Measurements from ENCODE around the gene ANKRD28.
"Not testable (repeated sequence)": the region's sequence is repeated elsewhere in the genome, so short reads cannot be mapped to it uniquely, and the experiment has no call there.

The ANKRD28 gene

GRCh38 chr3:15801298-15801697, 3.5 kb upstream of the ANKRD28 start:
- no peak for DNase-seq (ENCODE audit: low read depth)

DNA sequence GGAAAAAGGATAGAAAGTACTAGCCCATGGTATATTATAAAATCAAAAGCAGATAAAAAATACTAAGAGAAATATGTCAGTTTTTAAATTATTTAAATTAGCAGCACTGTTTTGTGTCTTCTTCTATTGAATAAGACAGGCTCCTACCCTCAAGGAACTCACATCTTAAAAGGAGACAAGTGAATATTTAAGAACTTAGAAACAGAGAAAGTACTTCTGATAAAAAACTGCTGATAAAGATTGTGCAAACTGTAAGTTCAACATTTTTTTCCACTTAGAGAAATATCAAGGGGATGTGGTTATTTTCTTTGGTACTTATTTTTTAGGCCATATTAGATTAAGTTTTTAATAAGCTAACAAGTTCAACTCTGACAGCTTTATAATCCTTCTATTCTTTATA, 3.0 kb upstream of the ANKRD28 start:
- DNase-seq (ENCODE audit: low read depth), result no peak

- DNase-seq (ENCODE audit: low read depth), result no peak
Observed at GRCh38 chr3:15800327-15800726, 2.5 kb upstream of the ANKRD28 start.

DNA sequence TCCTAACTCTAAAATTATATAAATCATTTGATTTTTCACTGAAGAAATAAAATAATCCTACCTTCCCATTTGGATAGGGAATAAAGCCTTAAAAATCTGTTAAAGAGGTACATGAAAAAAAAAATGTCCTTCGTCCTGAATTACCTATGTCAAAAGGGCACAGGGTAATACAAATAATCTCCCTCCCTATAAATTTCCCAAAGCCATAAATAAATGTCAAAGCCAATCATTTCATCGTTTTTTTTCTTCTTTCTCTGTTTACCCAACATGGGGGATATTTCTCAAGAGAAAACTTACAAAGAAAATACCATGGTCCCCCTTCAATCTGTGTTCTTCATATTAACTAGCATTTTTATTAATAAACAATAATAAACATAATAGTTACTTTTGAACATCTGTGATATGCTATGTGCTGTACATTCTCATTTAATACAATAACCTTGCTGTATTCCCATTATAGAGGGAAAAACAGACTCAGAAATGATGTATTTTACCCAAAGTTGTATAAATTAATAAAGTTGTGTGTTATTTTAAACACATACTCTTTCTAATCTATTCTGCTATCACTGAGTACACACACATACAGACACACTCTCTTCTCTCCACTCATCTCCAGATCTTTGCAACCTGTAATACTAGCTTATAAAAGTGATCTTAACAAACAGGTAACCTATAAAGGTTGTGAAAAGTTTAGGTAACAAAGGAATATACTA, 910 bp upstream of the ANKRD28 start:
- no peak for DNase-seq (ENCODE audit: low read depth)

DNA sequence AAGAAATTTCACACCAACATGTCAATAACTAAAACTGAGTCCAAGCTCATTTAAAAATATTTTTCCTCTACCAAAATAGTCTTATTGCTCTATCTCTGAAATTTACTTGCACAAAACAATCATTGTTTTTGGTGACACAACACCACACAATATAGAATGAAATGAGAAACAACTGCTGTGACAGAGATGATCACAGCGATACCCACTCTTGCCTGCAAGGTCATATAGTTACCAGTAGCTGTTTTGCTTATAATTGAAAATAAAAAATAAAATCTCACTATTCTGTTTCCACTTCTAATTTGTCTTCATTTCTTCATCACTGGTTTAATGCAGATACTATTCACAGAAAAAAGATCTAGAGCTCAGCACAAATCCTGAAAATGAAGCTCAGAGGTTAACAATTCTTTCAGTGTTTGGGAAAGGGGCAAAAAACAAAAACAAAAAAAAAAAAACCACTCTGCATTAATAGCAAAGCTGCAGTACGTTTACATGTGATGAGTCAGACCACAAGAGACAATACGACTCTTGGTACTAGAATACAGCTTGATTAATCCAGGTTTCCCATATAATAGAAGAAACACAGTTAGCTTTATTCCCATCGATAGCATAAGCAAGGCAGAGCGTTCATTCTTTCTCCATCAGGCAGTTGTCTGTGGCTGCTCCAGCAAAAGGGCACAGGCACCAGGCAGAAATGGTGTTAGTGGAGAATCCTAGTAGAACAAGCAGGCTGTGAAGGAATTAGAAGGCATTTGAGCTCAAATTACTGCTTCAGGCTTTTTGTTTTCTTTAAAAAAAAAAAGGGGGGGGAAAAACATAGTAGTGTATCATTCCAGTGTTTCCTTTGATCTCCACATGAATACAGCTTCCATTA, 773 bp downstream of the ANKRD28 start:
- DNase-seq (ENCODE audit: low read depth), result no peak

DNA sequence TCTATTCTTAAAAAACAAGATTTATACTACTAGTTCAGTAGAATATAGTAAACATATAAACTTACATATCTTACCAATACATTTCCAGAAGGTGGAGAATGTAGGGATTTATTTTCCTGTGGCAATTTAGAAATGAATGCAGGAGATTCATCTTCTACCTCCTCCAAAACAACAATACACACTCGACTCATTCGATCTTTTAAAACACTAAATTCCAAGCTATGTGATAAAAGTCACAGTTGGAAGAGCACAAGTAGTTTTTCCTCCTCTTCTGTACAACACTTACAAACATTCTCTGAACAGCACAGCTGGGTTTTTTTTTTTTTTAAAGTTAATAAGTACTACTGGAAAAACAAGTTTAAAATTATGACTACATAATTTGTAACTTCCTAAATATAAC, 1.4 kb downstream of the ANKRD28 start:
- DNase-seq (ENCODE audit: low read depth), result no peak

GRCh38 chr3:15795651-15796308, 2.0 kb downstream of the ANKRD28 start:
- no peak for DNase-seq (ENCODE audit: low read depth)

GRCh38 chr3:15794842-15795650, 2.7 kb downstream of the ANKRD28 start:
- DNase-seq (ENCODE audit: low read depth), result no peak

GRCh38 chr3:15794303-15794771, 3.4 kb downstream of the ANKRD28 start:
- DNase-seq (ENCODE audit: low read depth), result no peak

GRCh38 chr3:15791525-15791924, 6.3 kb downstream of the ANKRD28 start:
- DNase-seq (ENCODE audit: low read depth), result no peak

DNA sequence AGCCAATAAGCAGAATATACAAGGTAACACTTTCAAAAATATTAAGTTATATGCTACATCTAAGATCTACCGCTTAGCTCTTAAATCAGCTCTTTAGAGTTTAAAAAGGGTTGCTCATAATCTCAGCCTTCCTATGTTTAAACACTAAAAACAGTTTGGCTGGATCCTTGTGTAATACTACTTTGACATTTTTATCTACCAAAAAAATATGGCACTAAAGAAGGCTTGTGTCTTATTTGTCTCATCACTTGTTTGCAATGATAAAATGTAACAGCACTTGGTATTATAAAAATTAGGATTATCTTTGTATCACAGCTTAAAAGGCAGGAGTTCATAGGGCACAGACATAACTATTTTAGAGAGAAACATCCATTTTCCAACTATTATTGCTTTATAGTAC, 9.8 kb downstream of the ANKRD28 start:
- no peak for DNase-seq (ENCODE audit: low read depth)

- no peak for DNase-seq (ENCODE audit: low read depth)
Observed at GRCh38 chr3:15787526-15787925, 10.3 kb downstream of the ANKRD28 start.

DNA sequence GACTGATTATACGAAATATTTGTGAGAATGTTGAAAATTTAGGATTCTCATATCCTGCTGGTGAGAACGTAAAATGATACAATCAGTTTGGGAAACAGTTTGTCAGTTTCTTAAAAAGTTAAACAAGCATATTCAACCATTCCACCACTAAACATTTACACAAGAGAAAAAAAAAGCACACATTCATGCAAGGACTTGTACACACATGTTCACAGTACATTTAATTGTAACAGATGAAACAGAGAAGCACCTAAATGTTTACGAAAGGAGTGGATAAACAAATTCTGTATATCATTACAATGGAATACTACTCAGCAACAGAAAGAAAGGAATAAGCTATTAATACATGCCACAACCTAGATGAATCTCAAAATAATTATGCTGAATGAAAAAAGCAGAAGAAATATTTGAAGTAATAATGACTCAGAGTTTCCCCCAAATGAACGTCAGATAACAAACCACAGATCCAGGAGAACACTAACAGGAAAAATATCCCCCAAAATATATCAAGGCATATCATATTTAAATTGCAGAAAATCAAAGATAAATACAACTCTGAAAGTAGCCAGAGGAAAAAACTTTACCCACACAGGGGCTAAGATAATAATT, 14.3 kb downstream of the ANKRD28 start:
- DNase-seq (ENCODE audit: low read depth), result no peak

DNA sequence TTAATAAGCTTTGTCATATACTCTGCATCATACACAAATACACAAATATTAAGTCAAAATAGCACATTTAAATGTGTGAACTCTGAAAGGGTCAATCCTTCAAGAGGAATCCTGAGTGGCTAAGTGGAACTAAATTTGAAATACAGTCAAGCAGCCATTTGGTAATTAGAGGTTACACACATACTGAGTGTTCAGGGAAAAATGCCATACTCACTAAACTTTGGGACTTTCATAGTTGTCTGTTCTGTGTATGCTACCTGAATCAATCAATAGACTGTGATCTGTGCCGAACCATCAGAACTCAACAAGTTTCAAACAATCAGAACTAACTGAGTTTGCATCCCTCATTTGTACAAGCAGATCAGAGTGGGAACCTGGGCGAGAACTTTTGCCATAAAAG, 15.3 kb downstream of the ANKRD28 start:
- DNase-seq (ENCODE audit: low read depth), result no peak

DNA sequence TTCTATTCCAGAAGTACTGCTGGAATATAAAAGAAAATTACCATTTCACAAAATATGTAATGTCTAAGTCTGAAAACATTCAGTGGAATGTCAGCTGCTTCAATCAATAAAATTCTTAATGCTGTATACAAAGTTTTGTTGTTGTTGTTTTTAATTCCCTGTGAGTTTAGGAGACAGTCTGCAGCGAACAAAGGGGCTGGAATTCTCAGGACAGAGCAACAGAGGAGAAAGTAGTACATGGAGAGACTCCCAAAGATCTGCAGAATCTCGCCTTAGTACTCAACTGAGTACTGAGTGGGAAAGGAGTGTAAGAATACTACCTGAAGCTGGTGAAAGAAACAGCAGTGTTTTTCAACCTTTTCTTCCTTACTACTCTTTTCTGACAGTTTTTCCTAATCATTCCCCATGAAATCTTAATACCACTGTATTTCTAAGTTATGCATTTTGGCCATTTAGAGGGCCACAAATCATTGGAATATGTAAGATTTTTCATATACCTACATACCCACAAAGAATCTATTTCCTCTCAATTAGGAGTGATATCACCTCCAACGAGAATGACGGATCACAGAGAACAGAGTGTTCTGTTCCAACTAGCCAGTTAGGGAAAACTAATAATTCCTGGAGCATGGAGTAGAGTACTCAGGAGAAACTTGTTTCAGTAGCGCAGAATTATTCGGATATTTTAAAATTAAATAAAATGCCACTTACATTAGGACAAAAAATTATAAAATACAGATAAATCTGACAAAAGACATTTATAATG, 16.0 kb downstream of the ANKRD28 start:
- DNase-seq (ENCODE audit: low read depth), result no peak

DNA sequence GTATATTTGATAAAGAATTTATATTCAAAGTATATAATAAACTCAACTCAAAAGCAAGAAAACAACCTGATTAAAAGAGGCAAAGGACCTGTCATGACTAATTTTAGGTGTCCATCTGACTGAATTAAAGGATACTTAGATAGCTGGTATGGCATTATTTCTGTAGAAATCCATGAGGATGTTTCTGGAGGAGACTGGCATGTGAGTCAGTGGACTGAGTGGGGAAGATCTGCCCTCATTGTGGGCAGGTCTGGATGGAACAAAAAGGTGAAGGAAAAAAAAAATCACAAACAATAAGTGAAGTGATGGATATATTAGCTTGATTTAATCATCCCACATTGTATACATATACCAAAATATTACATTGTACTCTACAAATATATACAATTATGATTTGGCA, 16.6 kb downstream of the ANKRD28 start:
- DNase-seq (ENCODE audit: low read depth), result no peak

- DNase-seq (ENCODE audit: low read depth), result no peak
Observed at GRCh38 chr3:15779111-15779510, 18.7 kb downstream of the ANKRD28 start.

DNA sequence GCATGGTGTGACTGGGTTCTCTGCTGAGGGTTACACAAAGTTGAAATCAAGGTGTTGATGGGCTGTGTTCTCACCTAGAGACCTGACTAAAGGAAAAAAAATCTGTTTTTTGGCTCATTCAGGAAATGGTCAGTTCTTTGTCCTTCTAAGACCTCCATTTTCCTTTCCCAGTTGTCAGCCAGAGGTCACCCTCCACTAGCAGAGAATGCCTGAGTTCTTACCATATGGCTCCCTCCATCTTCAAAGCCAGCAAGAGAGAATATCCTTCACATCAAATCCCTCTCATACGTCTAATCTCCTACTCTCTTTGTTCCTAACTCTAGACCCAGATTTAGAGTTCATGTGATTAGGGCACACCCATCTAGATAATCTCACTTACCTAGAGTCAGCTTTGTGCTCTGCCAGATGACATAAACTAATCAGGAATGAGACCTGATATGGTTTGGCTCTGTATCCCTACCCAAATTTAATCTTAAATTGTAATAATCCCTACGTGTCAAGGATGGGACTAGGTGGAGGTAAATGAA, 19.4 kb downstream of the ANKRD28 start:
- no peak for DNase-seq (ENCODE audit: low read depth)

DNA sequence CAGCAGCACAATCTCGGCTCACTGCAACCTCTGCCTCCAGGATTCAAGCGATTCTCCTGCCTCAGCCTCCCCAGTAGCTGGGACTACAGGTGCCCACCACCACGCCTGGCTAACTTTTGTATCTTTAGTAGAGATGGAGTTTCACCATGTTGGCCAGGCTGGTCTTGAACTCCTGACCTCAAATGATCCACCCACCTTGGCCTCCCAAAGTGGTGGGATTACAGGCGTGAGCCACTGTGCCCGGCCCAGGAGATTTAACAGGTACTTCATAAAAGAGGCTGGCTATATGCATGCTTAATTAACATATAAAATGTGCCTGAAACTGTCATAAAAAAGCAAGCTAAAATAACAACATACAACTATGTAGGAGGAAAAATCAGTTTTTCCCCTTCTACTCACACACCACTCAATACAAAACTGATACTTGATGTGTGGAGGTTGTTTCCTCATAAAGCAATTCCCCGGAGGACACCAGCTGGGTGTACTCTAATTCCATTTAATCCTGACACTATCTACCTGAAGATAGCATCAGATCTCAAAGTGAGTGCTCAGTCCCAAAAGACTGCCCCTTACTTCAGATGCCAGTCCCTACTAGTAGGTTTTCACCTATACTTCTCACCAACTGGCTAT, 22.7 kb downstream of the ANKRD28 start:
- not testable (repeated sequence) for DNase-seq (ENCODE audit: low read depth)

GRCh38 chr3:15771444-15771843, 26.3 kb downstream of the ANKRD28 start:
- DNase-seq (ENCODE audit: low read depth), result no peak

Measured in activated T-cell treated with anti-CD3 and anti-CD28 coated beads for 1 hour (primary cell).